GM12872 (cell line): ENCODE measurements around the gene CPPED1.

Source experiments
- CTCF ChIP-seq: IDR thresholded peaks from 3 replicates; pipeline ENCODE4 v1.5.1; 2011; ENCODE audit warnings: low read depth, mild to moderate bottlenecking, low read length, moderate library complexity; ENCODE audit not compliant: insufficient read depth

Gene CPPED1

GRCh38 chr16:12682432-12683165 is 121.1 kb downstream of the CPPED1 start:
- TF ChIP-seq CTCF: no peak

GRCh38 chr16:12681653-12682052 is 122.0 kb downstream of the CPPED1 start:
- no peak for TF ChIP-seq CTCF

- TF ChIP-seq CTCF: no peak
These were observed 123.2 kb downstream of the CPPED1 start for GRCh38 chr16:12680531-12680930.

GRCh38 chr16:12679660-12680272 is 123.9 kb downstream of the CPPED1 start:
- TF ChIP-seq CTCF: no peak

GRCh38 chr16:12678983-12679382 is 124.7 kb downstream of the CPPED1 start:
- no peak for TF ChIP-seq CTCF

GRCh38 chr16:12677502-12677901 is 126.2 kb downstream of the CPPED1 start:
- no peak for TF ChIP-seq CTCF

GRCh38 chr16:12675852-12676251 is 127.8 kb downstream of the CPPED1 start:
- TF ChIP-seq CTCF: no peak
